Neural cell (in vitro differentiated cells): ENCODE data around the gene CUX1. TPM values are rescaled to one million over a fixed set of nuclear protein-coding genes. Genes with fewer than 3 reads are reported as not detected.
A peak's percentile ranks its signal among the peaks of the same experiment; 100 is the strongest.

Experiments
- H2AFZ ChIP-seq: fragments of 200-600, 300-800 bp; sonication (generic), shearing (Covaris generic); 2 replicates; pipeline ENCODE4 v1.6.0; 2014; ENCODE audit warnings: low read depth, mild to moderate bottlenecking, antibody characterized with exemption, low read length, moderate library complexity
- H3F3A ChIP-seq: fragments of 200-600 bp; shearing (Covaris generic); 2 replicates; pipeline ENCODE4 v1.6.1; 2016; ENCODE audit warnings: mild to moderate bottlenecking, moderate library complexity, mixed read lengths, antibody characterized with exemption, low read length; ENCODE audit not compliant: insufficient read depth, poor library complexity, severe bottlenecking
- H3K27ac ChIP-seq: fragments of 200-600, 300-800 bp; sonication (generic), shearing (Covaris generic); 2 replicates; pipeline ENCODE4 v1.5.1; 2014; ENCODE audit warnings: mild to moderate bottlenecking, low read length, moderate library complexity
- H3K27me3 ChIP-seq: fragments of 300-800, 200-600 bp; sonication (generic), shearing (Covaris generic); 2 replicates; pipeline ENCODE4 v1.6.0; 2014; ENCODE audit warnings: mild to moderate bottlenecking, low read depth, low read length, moderate library complexity; ENCODE audit not compliant: insufficient read depth
- H3K36me3 ChIP-seq: fragments of 300-800, 200-600 bp; sonication (generic), shearing (Covaris generic); 2 replicates; pipeline ENCODE4 v1.5.1; 2014; ENCODE audit warnings: mild to moderate bottlenecking, antibody characterized with exemption, low read length, moderate library complexity; ENCODE audit not compliant: insufficient read depth
- H3K4me2 ChIP-seq: fragments of 300-800, 200-600 bp; sonication (generic), shearing (Covaris generic); 2 replicates; pipeline ENCODE4 v1.6.0; 2014; ENCODE audit warnings: mild to moderate bottlenecking, low read length
- H3K4me3 ChIP-seq: fragments of 300-800, 200-600 bp; sonication (generic), shearing (Covaris generic); 2 replicates; pipeline ENCODE4 v1.5.1; 2014; ENCODE audit warnings: mild to moderate bottlenecking, low read length, moderate library complexity
- H3K79me2 ChIP-seq: fragments of 200-600 bp; shearing (Covaris generic); replicated peaks from 2 replicates; pipeline ENCODE4 v1.6.0; 2014; ENCODE audit warnings: mild to moderate bottlenecking, low read length, moderate library complexity; ENCODE audit not compliant: insufficient read depth
- H3K9ac ChIP-seq: fragments of 300-800, 200-600 bp; sonication (generic), shearing (Covaris generic); 2 replicates; pipeline ENCODE4 v1.6.1; 2016; ENCODE audit warnings: mild to moderate bottlenecking, low read length, mixed read lengths
- H3K9me2 ChIP-seq: fragments of 200-600 bp; shearing (Covaris generic); 2 replicates; pipeline ENCODE4 v1.6.1; 2016; ENCODE audit warnings: mild to moderate bottlenecking, low read length, mixed read lengths; ENCODE audit not compliant: insufficient read depth
- H3K9me3 ChIP-seq: fragments of 200-600, 300-800 bp; sonication (generic), shearing (Covaris generic); 2 replicates; pipeline ENCODE4 v1.6.1; 2016; ENCODE audit warnings: mild to moderate bottlenecking, mixed run types, low read length, moderate library complexity, mixed read lengths
- H4K20me1 ChIP-seq: fragments of 200-600 bp; shearing (Covaris generic); 2 replicates; pipeline ENCODE4 v1.6.1; 2016; ENCODE audit warnings: mild to moderate bottlenecking, mixed run types; ENCODE audit not compliant: insufficient read depth
- CTCF ChIP-seq: fragments of 450-650 bp; IDR thresholded peaks from 2 replicates; pipeline ENCODE4 v1.5.1; 2014; ENCODE audit warnings: antibody characterized with exemption, mild to moderate bottlenecking, moderate library complexity; ENCODE audit not compliant: poor library complexity, severe bottlenecking
- EP300 ChIP-seq: fragments of 450-650 bp; conservative IDR thresholded peaks from 2 replicates; pipeline ENCODE4 v1.6.1; 2014; ENCODE audit warnings: antibody characterized with exemption, mild to moderate bottlenecking, moderate library complexity; ENCODE audit not compliant: poor library complexity, severe bottlenecking
- EZH2 ChIP-seq: fragments of 200-600, 300-800 bp; shearing (Covaris generic), sonication (generic); IDR thresholded peaks from 2 replicates; pipeline ENCODE4 v1.6.1; 2014; ENCODE audit warnings: antibody characterized with exemption, low read length, borderline replicate concordance, mild to moderate bottlenecking; ENCODE audit not compliant: insufficient read depth, poor library complexity, severe bottlenecking
- MXI1 ChIP-seq: fragments of 450-650 bp; conservative IDR thresholded peaks from 2 replicates; pipeline ENCODE4 v1.6.1; 2014; ENCODE audit warnings: antibody characterized with exemption, mild to moderate bottlenecking; ENCODE audit not compliant: poor library complexity, severe bottlenecking
- POLR2AphosphoS5 ChIP-seq: IDR thresholded peaks from 2 replicates; pipeline ENCODE4 v1.6.1; 2012
- RAD21 ChIP-seq: fragments of 450-650 bp; conservative IDR thresholded peaks from 2 replicates; pipeline ENCODE4 v1.6.1; 2014; ENCODE audit warnings: antibody characterized with exemption, mild to moderate bottlenecking, moderate library complexity
- REST ChIP-seq: IDR thresholded peaks from 2 replicates; pipeline ENCODE4 v1.6.1; 2012; ENCODE audit warnings: borderline replicate concordance
- SMC3 ChIP-seq: fragments of 450-650 bp; conservative IDR thresholded peaks from 2 replicates; pipeline ENCODE4 v1.6.1; 2014; ENCODE audit warnings: antibody characterized with exemption, mild to moderate bottlenecking, moderate library complexity; ENCODE audit not compliant: poor library complexity
- TAF1 ChIP-seq: IDR thresholded peaks from 2 replicates; pipeline ENCODE4 v1.6.1; 2012; ENCODE audit warnings: low read depth
- polyA plus RNA-seq: library from polyadenylated mRNA; depleted of rRNA; stranded (reverse); fragments of >200 nt; gene quantifications from 2 replicates; pipeline ENCODE4 v1.2.3, GENCODE V29; 2014

The CUX1 gene
- polyA plus RNA-seq, 1 donor from 2014 or later: 26.6 TPM

GRCh38 chr7:102287111-102287980, 469.9 kb downstream of the CUX1 start:
- peaks cover 31% of the 10 kb centered on the region for H4K20me1 ChIP-seq
- no peaks in the 10 kb centered on the region for H3K9me2 ChIP-seq
- peak overlapping the region; percentile 85 for H3K4me3 ChIP-seq
- no peaks in the 10 kb centered on the region for H3F3A ChIP-seq
- H3K36me3 ChIP-seq: no peaks in the 10 kb centered on the region
- H3K4me2 ChIP-seq: peak overlapping the region; percentile 83
- H3K27me3 ChIP-seq: no peaks in the 10 kb centered on the region
- H3K9me3 ChIP-seq: no peaks in the 10 kb centered on the region
- peaks cover 21% of the 10 kb centered on the region for H3K79me2 ChIP-seq
- H3K9ac ChIP-seq: peak overlapping the region; percentile 94
- TF ChIP-seq EP300 (peak; percentile 10), REST (no peak), EZH2 (no peak), SMC3 (peak; percentile 18), CTCF (no peak), MXI1 (peak; percentile 39), TAF1 (no peak), POLR2AphosphoS5 (no peak), RAD21 (no peak)
- H2AFZ ChIP-seq: peak overlapping the region; percentile 76
- H3K27ac ChIP-seq: peak overlapping the region; percentile 73

DNA sequence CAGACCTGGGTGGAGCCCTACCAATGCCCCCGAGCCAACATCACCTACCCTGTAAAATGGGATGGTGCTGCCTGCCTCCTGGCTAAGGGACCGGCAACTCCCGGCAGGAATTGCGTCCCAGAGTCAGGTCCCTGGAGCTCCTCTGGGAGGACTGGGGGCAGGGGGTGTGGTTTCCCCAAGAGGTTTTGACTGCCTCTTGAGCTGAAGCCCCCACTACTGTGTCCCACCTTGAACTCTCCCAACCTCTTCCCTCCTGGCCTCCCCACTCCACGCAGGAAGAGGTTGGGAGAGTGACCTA, 470.5 kb downstream of the CUX1 start:
- peaks cover 31% of the 10 kb centered on the region for H4K20me1 ChIP-seq
- H3K79me2 ChIP-seq: peaks cover 21% of the 10 kb centered on the region
- H3K4me2 ChIP-seq: peak overlapping the region; percentile 83
- peak overlapping the region; percentile 73 for H3K27ac ChIP-seq
- no peaks in the 10 kb centered on the region for H3K36me3 ChIP-seq
- no peak for TF ChIP-seq RAD21
- no peak for TF ChIP-seq EZH2
- no peak for TF ChIP-seq EP300
- no peak for TF ChIP-seq SMC3
- no peak for TF ChIP-seq CTCF
- TF ChIP-seq REST: no peak
- no peak for TF ChIP-seq TAF1
- TF ChIP-seq MXI1: no peak
- TF ChIP-seq POLR2AphosphoS5: no peak
- peak overlapping the region; percentile 85 for H3K4me3 ChIP-seq
- H3K9me3 ChIP-seq: no peaks in the 10 kb centered on the region
- peak overlapping the region; percentile 76 for H2AFZ ChIP-seq
- no peaks in the 10 kb centered on the region for H3K9me2 ChIP-seq
- no peaks in the 10 kb centered on the region for H3K27me3 ChIP-seq
- H3F3A ChIP-seq: no peaks in the 10 kb centered on the region
- H3K9ac ChIP-seq: peak overlapping the region; percentile 94
